HepG2 (cell line): Measurements from ENCODE around the gene ART1. TPM values are rescaled to one million over a fixed set of nuclear protein-coding genes. Genes with fewer than 3 reads are reported as not detected.

Experiments
- ELF3 ChIP-seq: IDR thresholded peaks from 2 replicates; pipeline ENCODE4 v1.6.1; 2016; ENCODE audit warnings: missing genetic modification reagents, missing compliant biosample characterization
- ELF4 ChIP-seq: sonication (generic); formaldehyde crosslinking; IDR thresholded peaks from 2 replicates; pipeline ENCODE4 v1.5.0; 2020; ENCODE audit warnings: missing genetic modification reagents, mild to moderate bottlenecking, moderate library complexity, borderline replicate concordance
- ETV5 ChIP-seq: IDR thresholded peaks from 2 replicates; pipeline ENCODE4 v1.6.1; 2018; ENCODE audit warnings: missing biosample characterization, missing genetic modification reagents, inconsistent platforms, borderline replicate concordance
- GFI1 ChIP-seq: sonication (generic); formaldehyde crosslinking; IDR thresholded peaks from 2 replicates; pipeline ENCODE4 v1.5.0; 2020; ENCODE audit warnings: missing genetic modification reagents, mild to moderate bottlenecking, borderline replicate concordance
- HIVEP1 ChIP-seq: sonication (generic); formaldehyde crosslinking; IDR thresholded peaks from 2 replicates; pipeline ENCODE4 v1.4.0; 2020; ENCODE audit warnings: mild to moderate bottlenecking, missing genetic modification reagents
- JUNB ChIP-seq: sonication (generic); formaldehyde crosslinking; IDR thresholded peaks from 2 replicates; pipeline ENCODE4 v1.8.0; 2022; ENCODE audit warnings: missing genetic modification reagents, mild to moderate bottlenecking, borderline replicate concordance
- MYNN ChIP-seq: sonication (generic); formaldehyde crosslinking; IDR thresholded peaks from 2 replicates; pipeline ENCODE4 v1.4.0; 2020; ENCODE audit warnings: mild to moderate bottlenecking, low read depth, missing genetic modification reagents
- NCOA2 ChIP-seq: sonication (generic); formaldehyde crosslinking; IDR thresholded peaks from 2 replicates; pipeline ENCODE4 v1.8.0; 2022; ENCODE audit warnings: inconsistent platforms
- NR2F2 ChIP-seq: IDR thresholded peaks from 2 replicates; pipeline ENCODE4 v1.6.1; 2012; ENCODE audit warnings: low read depth, inconsistent platforms, borderline replicate concordance
- NR3C1 ChIP-seq: sonication (generic); formaldehyde crosslinking; IDR thresholded peaks from 2 replicates; pipeline ENCODE4 v1.4.0; 2020; ENCODE audit warnings: missing genetic modification reagents
- PHF21A ChIP-seq: sonication (generic); formaldehyde crosslinking; IDR thresholded peaks from 2 replicates; pipeline ENCODE4 v1.5.0; 2020; ENCODE audit warnings: mild to moderate bottlenecking, missing genetic modification reagents
- RFX3 ChIP-seq: IDR thresholded peaks from 2 replicates; pipeline ENCODE4 v1.6.1; 2016; ENCODE audit warnings: missing biosample characterization, missing genetic modification reagents
- SATB2 ChIP-seq: sonication (generic); formaldehyde crosslinking; IDR thresholded peaks from 2 replicates; pipeline ENCODE4 v1.5.0; 2020; ENCODE audit warnings: missing genetic modification reagents
- SIN3A ChIP-seq: IDR thresholded peaks from 2 replicates; pipeline ENCODE4 v1.6.1; 2011; ENCODE audit warnings: low read depth, mild to moderate bottlenecking, control low read depth, low read length, borderline replicate concordance
- SNAPC5 ChIP-seq: sonication (generic); formaldehyde crosslinking; IDR thresholded peaks from 2 replicates; pipeline ENCODE4 v1.8.1; 2023; ENCODE audit warnings: mild to moderate bottlenecking, missing genetic modification reagents, borderline replicate concordance
- STAG1 ChIP-seq: sonication (generic); formaldehyde crosslinking; IDR thresholded peaks from 2 replicates; pipeline ENCODE4 v1.4.0; 2020; ENCODE audit warnings: missing genetic modification reagents
- TGIF2 ChIP-seq: IDR thresholded peaks from 2 replicates; pipeline ENCODE4 v1.6.1; 2016; ENCODE audit warnings: control low read depth, missing compliant biosample characterization
- ZMAT3 ChIP-seq: sonication (generic); formaldehyde crosslinking; conservative IDR thresholded peaks from 2 replicates; pipeline ENCODE4 v1.7.0; 2021; ENCODE audit warnings: missing genetic modification reagents
- ZNF558 ChIP-seq: sonication (generic); formaldehyde crosslinking; IDR thresholded peaks from 2 replicates; pipeline ENCODE4 v1.9.0; 2022; ENCODE audit warnings: mild to moderate bottlenecking, missing genetic modification reagents, borderline replicate concordance
- ZSCAN22 ChIP-seq: sonication (generic); formaldehyde crosslinking; IDR thresholded peaks from 2 replicates; pipeline ENCODE4 v1.4.0; 2020; ENCODE audit warnings: mild to moderate bottlenecking, missing genetic modification reagents
- polyA plus RNA-seq, 8 experiments: library from polyadenylated mRNA; depleted of rRNA in 3 of 8; stranded (reverse) in 7 of 8; unstranded in 1 of 8; fragments of >200 nt; fragmentation: Illumina TruSeq in 4 of 8; extraction: Trizol in 4 of 8; gene quantifications; 2 replicates each; pipeline versions ENCODE4 v1.2.1 to v1.2.3, GENCODE V29; 2011 to 2016; ENCODE audit warnings: low read depth in 4 of 8, missing spikeins in 1 of 8, mixed read lengths in 1 of 8; ENCODE audit not compliant: insufficient read depth in 1 of 8
- total RNA-seq, 5 experiments: library from RNA; depleted of rRNA; stranded (reverse); fragments of >200 nt; fragmentation: Illumina TruSeq; extraction: Trizol; gene quantifications; 2 replicates each; pipeline ENCODE4 v1.2.3, GENCODE V29; 2016; ENCODE audit warnings: low read depth in 1 of 5
- TF ChIP-seq, protein P1 (sequence below), 2 experiments: fragments of 450-650 bp in 1 of 2; sonication (generic) in 1 of 2; formaldehyde crosslinking in 1 of 2; IDR thresholded peaks; 2 replicates each; pipeline versions ENCODE4 v1.6.1 to v1.8.0; 2016 to 2022; ENCODE audit warnings: antibody characterized with exemption in 1 of 2, mild to moderate bottlenecking in 1 of 2, missing genetic modification reagents in 1 of 2
- TF ChIP-seq, protein P2 (sequence below): IDR thresholded peaks from 2 replicates; pipeline ENCODE4 v1.6.1; 2016; ENCODE audit warnings: low read depth, borderline replicate concordance

The ART1 gene
- total and polyA plus RNA-seq, 2 of the 13 experiments (the other 11 are each of a cell fraction or from before 2014, with no cell fraction given) = not detected

GRCh38 chr11:3642071-3642951 is 2.6 kb upstream of the ART1 start (continued):
- TF ChIP-seq, protein P1, sequence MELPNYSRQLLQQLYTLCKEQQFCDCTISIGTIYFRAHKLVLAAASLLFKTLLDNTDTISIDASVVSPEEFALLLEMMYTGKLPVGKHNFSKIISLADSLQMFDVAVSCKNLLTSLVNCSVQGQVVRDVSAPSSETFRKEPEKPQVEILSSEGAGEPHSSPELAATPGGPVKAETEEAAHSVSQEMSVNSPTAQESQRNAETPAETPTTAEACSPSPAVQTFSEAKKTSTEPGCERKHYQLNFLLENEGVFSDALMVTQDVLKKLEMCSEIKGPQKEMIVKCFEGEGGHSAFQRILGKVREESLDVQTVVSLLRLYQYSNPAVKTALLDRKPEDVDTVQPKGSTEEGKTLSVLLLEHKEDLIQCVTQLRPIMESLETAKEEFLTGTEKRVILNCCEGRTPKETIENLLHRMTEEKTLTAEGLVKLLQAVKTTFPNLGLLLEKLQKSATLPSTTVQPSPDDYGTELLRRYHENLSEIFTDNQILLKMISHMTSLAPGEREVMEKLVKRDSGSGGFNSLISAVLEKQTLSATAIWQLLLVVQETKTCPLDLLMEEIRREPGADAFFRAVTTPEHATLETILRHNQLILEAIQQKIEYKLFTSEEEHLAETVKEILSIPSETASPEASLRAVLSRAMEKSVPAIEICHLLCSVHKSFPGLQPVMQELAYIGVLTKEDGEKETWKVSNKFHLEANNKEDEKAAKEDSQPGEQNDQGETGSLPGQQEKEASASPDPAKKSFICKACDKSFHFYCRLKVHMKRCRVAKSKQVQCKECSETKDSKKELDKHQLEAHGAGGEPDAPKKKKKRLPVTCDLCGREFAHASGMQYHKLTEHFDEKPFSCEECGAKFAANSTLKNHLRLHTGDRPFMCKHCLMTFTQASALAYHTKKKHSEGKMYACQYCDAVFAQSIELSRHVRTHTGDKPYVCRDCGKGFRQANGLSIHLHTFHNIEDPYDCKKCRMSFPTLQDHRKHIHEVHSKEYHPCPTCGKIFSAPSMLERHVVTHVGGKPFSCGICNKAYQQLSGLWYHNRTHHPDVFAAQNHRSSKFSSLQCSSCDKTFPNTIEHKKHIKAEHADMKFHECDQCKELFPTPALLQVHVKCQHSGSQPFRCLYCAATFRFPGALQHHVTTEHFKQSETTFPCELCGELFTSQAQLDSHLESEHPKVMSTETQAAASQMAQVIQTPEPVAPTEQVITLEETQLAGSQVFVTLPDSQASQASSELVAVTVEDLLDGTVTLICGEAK (IDR thresholded peaks at IDR 0.05) = no peak
- TF ChIP-seq, protein P1 (CRISPR knock-in tag; IDR thresholded peaks at IDR 0.05) = no peak
- no peak for TF ChIP-seq ZMAT3 (CRISPR knock-in tag)
- TF ChIP-seq NCOA2 (CRISPR knock-in tag) = no peak
- no peak for TF ChIP-seq HIVEP1 (CRISPR knock-in tag)
- TF ChIP-seq RFX3 (CRISPR knock-in tag) = no peak
- no peak for TF ChIP-seq ZNF558 (CRISPR knock-in tag)
- TF ChIP-seq, protein P2, sequence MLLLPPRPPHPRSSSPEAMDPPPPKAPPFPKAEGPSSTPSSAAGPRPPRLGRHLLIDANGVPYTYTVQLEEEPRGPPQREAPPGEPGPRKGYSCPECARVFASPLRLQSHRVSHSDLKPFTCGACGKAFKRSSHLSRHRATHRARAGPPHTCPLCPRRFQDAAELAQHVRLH (CRISPR knock-in tag) = 0 out of 2 replicates have a peak, but pooled peaks have one; percentile 8
- peak; percentile 96 for TF ChIP-seq SNAPC5
- TF ChIP-seq GFI1 (CRISPR knock-in tag) = no peak
- no peak for TF ChIP-seq TGIF2 (CRISPR knock-in tag)
- TF ChIP-seq STAG1 (CRISPR knock-in tag) = no peak
- TF ChIP-seq ZSCAN22 (CRISPR knock-in tag) = no peak
- TF ChIP-seq PHF21A (CRISPR knock-in tag) = peak; percentile 74
- TF ChIP-seq MYNN (CRISPR knock-in tag) = no peak; the same call in 1 of the 2 replicates
- no peak for TF ChIP-seq ETV5 (CRISPR knock-in tag)
- no peak for TF ChIP-seq ELF4 (CRISPR knock-in tag)
- no peak for TF ChIP-seq NR3C1 (CRISPR knock-in tag)
- no peak for TF ChIP-seq NR2F2
- TF ChIP-seq SIN3A = peak; percentile 49; the same call in 1 of the 2 replicates
- no peak for TF ChIP-seq ELF3 (CRISPR knock-in tag)
- TF ChIP-seq SATB2 (CRISPR knock-in tag) = no peak
- TF ChIP-seq JUNB (CRISPR knock-in tag) = no peak
